HG03045 (cell line): Measurements from ENCODE around the gene UPF3A.
"Not testable (repeated sequence)": the region's sequence is repeated elsewhere in the genome, so short reads cannot be mapped to it uniquely, and the experiment has no call there.

ENCODE experiments used
- ATAC-seq: cut with Tn5 transposase; IDR thresholded peaks from one replicate; pipeline ENCODE4 v1.9.1; 2021; ENCODE audit warnings: mild to moderate bottlenecking, moderate library complexity; ENCODE audit not compliant: unreplicated experiment

The UPF3A gene

DNA sequence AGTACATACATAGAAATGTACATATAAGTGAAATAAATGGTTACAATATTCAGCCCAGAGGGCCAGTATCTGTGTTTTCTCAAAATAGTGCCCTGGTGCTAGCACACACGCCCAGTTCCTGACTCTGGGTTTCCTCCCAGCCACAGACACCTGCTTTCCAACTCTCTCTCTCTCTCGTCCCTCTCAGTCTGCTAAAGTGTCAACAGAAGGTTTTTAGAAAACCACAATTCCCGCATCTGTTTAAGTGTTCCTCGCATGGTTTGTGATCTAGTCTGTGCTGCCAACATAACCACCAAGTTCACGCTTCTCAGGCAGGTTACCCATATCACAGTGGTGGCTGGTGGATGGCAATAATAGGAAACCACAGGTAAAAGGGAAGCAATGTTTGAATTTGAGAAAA, 17.8 kb upstream of the UPF3A start:
- peak; percentile 68 for ATAC-seq

DNA sequence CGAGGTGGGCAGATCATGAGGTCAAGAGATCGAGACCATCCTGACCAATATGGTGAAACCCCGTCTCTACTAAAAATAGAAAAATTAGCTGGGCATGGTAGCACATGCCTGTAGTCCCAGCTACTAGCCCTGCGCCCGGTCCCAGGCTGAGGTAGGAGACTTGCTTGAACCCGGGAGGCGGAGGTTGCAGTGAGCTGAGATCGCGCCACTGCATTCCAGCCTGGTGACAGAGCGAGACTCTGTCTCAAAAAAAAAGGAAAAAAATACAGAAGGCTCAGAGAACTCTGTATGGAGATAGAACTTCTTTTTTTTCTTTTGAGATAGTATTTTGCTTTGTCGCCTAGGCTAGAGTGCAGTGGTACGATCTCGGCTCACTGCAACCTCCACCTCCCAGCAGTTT, 17.1 kb upstream of the UPF3A start:
- ATAC-seq = not testable (repeated sequence)

DNA sequence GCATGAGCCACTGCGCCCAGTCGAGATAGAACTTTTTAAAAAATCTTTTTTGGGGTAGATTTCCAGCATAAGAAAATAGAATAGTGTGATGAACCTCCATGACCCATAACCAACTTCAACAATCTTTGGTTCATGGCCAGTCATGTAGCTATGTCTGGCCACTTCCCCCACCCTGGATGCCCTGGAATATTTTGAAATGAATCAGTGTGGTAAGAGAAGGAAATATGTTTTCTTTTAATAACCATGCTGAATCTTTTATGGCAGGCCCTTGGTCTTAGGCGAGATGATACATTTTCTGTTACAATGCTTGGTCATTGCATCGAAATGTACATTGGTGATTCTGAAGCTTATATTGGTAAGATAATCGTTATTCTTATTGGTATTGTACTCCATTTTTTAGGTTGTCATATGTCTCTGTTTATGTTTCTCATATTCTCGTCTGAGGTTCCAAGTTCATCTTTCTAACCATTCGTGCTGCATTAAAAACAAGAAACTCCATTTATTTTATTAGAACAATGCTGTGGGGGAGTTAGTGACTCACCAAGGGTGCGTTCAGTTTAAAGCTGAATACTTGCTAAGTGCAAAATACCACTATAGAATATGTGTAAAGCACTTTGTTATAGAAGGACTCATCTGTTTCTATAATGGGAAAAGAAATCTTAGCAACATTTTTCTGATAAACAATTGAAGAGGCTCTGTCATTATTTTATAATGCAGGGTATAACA, 16.4 kb upstream of the UPF3A start:
- no peak for ATAC-seq

DNA sequence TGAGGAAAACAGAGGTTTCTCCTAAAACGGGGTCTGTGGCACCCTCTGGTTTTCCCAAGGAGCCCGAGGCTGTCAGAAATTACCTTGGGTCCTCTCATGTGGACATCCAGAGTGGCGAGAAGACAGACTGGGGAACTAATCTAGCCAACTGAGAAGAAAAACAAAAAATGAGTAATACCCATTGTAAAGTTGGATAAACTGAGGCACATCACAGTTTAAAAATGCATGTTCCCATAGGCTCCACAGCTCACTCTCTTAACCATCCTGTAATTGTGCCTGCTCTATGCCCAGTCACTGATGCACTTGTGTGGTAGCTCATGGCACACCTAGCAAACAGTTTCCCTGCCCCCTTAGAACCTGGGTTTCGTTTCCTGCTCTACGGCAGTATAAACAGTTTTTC, 15.2 kb upstream of the UPF3A start:
- no peak for ATAC-seq

DNA sequence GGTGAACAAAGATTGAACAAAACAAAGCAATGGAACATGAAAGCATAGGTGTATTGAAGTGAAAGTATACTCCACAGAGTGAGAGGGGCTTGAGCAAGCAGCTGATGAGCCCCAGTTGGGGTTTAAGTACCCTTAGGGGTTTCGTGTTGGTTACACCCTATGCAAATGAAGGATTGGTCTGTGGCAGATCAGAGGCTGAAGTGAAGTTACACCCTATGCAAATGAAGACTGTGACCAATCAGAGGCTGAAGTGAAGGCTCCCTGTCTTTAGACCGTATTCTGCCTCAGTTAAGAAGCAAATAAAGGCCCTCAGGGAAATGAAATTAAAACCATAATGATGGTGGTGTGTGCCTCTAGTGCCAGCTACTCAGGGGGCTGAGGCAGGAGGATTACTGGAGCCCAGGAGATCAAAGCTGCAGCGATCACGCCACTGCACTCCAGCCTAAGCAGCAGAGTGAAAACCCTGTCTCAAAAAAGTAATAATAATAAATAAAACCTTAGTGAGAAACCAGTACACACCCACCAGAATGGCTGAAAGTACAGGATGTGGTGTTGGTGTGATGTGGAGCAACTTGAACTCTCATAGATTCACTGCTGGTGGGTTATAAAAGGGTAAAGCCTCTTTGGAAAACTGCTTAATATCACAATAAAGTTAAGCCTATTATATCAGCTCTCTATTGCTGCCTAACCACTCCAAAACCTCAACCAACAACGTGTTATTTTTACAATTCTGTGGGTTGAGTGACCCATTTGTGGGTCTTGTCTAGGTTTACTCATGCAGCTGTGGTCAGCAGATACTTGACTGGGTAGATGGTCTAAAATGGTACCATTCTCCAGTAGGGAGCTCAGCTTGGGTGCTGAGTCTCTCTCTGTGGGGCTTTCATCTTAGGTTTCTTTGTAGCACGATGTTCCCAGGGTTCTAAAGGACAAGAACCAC, 12.8 kb upstream of the UPF3A start:
- no peak for ATAC-seq

DNA sequence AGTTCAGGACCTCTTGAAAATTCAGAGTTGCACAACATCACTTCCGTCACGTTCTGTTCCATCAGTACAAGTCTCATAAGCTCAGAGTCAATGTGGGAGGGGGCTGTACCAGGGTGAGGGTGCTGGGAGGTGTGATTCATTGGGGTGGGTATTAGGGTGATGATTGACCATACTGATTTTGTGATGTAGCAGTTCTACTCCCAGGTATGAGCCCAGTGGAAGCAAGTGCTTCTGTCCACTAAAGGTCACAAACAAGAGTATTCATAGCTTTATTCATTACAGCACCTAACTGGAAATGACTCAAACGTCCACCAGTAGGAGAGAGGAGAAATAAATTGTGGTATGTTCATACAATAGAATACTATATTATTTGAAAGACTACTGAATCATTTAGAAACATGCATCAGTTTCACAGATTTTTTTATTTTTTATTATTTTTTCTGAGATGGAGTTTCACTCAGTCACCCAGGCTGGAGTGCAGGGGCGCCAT, 12.1 kb upstream of the UPF3A start:
- ATAC-seq = no peak

DNA sequence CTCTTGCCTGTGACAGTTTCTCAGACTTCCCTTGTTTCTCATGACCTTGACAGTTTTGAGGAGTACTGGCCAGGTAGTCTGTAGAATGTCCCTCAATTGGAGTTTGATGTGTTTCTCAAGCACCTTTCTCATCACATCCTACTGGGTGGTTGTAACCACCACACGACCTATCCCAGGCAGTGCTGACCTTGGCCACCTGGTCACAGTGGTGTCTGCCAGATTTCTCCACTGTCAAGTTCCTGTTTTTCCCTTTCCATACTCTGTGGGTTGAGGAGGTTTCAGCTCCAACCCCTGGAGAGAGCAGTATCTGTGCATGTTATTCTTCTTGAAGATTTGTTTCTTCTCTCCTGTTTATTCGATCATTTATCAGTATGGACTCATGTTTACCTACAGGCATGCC, 8.4 kb upstream of the UPF3A start:
- no peak for ATAC-seq

DNA sequence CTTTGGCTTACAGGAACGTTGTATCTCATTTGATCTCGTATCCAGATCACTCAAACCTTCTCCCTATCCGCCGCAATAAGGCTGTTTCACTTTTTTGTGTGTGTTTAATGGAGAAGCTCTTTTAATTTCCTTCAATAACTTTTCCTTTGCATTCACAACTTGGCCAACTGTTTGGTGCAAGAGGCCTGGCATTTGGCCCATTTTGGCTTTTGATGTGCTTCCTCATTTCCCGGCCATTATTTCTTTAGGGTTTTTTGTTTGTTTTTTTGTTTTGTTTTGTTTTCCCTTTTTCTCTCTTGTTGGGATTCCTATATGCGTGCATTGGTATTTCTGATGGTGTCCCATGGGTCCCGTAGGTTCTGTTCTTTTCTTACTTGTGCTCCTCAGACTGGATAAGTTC, 6.1 kb upstream of the UPF3A start:
- no peak for ATAC-seq

DNA sequence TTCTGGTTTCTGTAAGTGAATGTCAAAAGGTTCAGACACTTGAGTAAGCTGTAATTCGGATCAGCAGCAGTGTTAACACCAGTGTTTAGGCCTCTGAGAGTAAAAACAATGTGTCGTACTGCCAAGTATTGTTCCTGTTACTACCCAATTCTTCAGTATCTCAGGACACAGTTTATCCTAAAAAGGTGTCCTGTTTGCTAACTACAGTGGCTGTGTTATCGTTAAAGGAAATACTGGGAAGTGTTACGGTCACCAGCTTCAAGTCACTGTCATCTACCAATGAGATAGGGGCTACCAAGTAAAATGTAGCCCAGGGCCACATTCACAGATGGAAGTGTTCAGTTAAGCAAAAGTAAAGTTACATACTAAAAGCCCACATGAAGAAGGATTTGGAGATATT, 2.3 kb upstream of the UPF3A start:
- ATAC-seq = no peak

DNA sequence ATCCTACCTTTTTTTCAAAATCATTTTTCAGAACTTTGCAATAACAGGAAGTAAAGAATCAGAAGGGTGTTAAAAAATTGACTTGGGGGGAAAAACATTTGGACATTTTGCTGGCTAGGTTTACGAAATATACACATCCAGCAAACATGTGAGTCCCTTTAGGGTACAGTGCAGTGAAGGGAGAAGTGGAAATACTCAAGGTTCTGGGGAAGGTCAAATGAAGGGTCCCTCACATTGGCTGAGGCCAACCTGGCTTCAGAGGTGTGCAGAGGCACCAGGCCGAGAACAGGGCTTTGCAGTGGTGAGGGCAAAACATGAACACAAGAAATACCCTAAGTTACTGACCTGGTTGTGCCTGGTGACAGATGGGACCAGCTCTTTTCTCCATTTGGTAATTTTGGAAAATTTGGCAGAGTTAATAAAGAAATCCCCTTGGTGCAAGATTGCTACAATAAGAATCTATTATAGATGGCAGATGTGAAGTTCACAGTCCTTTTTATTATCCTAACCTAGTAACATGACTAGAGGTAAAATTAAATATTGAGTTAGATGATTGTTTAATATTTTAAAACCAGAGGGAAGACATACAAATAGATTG, 1.5 kb upstream of the UPF3A start:
- ATAC-seq = no peak

DNA sequence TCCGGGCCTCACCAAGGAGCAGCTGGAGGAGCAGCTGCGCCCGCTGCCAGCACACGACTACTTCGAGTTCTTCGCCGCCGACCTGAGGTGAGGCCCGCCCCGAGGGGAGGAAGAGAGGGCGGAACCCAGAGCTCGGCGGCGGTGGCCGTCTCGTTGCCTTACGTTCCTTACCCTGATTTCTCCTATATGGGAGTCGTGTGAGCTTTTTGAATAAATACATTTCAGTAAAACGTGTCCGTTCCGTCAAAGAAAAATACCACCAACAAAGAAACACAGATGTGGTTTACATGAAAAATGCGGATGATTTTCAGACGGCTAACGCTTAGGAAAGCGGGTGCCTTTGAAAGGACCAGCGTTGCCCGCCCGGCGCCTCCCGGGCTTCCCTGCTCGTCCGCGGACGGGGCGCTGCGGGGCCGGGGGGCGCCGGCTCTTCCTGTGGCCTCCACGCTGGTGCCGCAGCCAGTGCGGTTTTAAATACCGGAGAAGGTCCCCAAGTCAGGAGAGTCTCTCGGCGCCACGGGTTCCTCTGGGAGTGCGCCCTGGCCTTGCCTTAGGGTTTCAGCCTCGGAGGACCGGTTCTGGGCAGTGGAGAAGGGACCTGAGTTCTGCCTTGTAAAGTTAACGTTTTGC, 755 bp downstream of the UPF3A start:
- ATAC-seq = peak; percentile 52

DNA sequence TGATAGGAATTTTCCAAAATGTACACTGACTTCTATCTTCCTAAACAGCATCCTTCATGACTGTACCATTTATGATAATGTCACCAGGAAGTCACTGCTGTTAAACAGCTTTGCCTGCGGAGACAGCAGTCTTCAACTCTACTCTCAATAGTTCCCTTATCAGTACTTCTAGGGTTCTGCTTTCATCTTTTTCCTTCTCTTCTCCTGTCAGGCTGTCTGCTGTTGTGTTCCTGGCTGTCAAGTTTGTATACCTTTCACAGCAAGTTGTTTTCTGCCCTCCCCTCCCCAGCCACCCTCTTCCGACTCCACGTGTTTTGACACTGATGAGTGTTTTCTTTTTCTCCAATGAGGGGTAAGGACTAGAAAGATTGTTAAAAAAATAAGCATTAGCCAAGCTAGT, 2.2 kb downstream of the UPF3A start:
- ATAC-seq = no peak

DNA sequence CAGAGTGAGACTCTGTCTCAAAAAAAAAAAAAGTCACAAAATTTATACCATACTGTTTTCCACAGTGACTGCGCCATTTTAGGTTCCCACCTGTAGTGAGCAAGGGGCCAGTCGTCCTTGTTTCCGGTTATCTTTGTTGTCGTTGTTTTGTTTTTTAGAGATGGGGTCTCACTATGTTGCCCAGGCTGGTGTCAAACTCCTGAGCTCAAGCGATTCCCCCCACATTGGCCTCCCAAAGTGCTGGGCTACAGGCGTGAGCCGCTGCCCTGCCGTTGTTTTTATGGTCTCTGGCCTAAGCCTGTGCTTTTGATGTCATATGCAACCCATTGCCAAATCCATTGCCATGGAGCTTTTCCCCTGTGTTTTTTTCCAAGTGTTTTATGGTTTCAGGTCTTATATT, 3.3 kb downstream of the UPF3A start:
- ATAC-seq = no peak

DNA sequence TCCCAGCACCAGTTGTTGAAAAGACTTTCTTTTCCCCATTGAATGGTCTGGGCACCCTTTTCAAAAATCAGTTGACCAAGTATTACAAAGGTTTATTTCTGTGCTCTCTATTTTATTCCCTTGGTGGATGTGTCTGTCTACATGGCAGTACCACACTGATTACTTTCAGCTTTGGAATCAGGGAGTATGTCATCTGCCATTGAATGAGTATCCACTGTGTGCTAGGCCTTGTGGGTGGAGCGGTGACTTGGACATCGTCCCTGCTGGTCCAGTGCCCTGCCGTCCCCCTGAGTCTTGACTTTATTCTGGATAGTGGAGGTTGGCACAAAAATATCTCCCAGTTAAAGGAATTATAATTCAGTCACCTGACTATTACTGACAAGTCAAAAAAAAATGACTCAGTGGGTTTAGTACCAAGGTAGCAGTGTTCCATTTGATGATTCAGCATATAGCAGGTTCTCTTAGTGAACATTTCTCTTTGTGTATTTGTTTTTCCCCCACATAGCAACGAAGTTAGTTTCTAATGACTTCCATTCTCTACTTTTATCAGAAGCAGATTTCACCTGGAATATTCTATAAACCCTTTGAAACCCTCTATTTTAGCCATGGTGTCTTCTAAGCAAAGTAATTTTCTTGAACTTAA, 3.9 kb downstream of the UPF3A start:
- no peak for ATAC-seq

DNA sequence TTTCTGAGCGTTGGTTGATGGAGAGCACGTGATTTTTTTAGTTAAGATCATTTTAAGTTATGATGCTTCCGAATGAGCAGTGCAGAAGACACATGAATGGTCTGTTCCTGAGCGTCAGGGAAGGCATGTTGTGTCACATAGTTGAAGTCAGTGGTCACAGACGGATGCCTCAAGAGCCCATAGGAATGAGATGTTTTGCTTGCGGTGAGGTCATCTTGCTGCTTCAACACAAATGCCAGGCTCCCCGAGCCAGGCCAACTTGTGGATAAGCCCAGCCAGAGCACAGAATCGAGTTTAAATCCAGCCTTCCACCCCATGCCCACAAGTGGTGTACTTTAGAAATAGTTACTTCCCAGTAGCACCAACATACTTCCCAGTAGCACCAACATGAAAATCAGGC, 5.4 kb downstream of the UPF3A start:
- ATAC-seq = no peak

DNA sequence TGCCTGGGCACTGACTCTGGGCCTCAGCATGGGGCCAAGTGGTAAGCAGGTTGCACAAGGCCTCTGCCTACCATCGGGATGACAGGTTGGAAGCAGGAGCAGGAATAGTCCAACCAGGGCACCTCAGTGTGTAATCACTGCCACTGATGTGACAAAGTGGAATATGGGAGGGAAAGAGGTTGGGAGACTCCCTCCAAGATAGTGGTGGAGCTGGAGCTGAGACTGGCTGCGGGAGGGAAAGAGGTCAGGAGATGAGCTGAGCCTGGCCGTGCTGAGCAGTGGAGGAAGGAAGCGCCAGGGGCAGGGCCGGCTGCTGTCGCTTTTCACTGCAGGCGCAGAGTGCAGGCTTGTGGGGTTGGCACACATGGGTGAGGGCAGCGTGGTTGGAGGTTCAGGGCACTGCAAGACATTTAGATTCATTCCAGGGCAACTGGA, 6.8 kb downstream of the UPF3A start:
- ATAC-seq = no peak

DNA sequence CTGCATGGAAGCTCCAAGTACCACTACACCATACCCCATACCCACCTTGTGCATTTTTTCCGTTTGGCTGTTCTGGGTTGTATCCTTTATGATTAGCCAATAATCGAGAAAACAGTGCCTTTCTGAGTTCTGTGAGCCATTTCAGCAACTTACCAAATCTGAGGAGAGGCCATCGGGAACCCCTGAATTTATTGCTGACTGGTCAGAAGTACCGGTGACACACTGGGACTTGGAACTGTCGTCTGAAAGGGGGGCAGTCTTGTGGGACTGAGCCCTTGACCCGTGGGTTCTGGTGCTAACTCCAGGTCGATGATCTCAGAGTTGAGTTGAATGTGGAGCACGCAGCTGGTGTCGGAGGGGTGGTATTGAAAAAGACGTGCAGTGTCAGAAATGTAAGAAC, 15.0 kb downstream of the UPF3A start:
- no peak for ATAC-seq

DNA sequence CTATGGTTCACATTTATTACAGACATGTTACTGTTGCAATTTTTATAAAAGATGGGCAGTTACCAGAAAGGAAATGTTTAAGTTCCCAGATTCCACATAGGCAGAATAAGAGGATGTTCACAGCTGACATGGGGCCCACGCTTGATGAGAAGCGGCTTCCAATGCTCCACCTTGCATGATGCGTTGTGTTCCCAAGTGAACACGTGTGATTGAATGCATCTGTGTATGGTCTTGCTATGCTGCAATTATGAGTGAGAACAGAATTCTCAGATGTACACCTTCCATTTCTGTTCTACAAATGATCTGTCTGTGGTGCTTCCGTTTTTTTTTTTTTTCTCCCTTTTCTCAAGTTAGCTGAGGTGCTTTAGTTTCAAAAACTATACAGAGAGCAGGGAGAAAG, 15.5 kb downstream of the UPF3A start:
- no peak for ATAC-seq

DNA sequence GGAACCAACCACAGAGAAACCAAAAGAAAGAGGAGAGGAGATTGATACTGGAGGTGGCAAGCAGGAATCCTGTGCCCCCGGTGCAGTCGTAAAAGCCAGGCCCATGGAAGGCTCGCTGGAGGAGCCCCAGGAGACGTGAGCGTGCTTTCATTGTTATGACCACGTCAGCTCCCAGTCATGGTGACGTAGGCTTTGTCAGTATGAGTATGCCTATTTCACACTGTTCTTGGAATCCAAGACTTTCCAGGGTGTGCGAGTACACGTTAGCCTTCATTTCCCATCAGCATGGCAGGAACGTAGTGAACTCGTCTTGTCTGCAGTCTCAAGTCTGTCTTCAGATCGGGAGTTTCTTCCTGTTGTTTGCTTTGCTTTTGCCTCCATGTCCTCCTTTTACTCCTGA, 17.5 kb downstream of the UPF3A start:
- ATAC-seq = no peak

DNA sequence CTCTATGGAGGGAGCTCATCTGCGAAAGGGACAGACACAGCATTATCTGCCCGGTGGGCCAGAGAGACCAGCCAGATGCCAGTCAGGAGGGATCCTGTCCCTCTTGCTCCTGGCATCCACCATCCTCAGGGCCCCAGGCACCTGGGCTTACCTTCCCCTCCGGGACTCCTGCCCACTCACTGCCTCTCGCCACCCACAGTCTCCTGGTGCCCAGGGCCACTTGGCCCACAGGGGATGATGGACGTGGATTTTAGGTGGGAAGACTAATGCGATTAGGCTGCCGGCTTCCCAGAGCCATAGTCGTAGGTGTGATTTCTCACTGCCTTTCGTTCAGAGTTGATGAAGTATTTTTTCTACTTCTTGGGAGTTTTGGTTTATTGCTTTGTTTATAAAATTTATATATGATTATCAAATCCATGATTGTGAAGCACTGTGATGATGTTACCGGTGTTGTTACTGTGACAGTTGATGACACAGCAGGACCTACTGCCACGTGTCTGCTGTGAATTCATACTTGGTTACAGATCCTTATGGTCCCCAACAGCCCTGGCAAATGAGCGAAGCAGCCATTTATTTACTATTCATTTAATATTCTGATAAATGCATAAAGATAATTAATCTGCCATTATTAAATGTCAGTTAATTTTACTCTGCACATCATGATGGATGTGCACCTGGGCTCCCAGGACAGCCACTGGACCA, 18.4 kb downstream of the UPF3A start:
- no peak for ATAC-seq
